ENCODE results near the gene SEPTIN2. TPM values are rescaled to one million over a fixed set of nuclear protein-coding genes. Genes with fewer than 3 reads are reported as not detected.

The SEPTIN2 gene
- total RNA-seq, 1 experiment from 2014 or later = 353 TPM

DNA sequence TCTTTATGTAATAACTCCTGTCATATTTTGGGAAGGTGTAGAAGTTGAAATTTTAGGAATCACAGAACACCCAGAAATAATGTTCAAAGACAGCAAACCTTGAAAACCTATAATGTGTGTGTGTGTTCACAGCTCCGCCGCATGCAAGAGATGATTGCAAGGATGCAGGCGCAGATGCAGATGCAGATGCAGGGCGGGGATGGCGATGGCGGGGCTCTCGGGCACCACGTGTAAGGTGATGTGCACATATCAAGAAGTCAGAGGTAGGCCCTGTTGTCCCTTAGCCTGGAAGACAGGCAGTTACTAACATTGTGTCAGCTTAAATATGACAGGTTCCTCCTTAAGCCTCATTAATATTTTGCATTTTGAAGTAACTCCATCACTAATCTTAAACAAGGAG is 34.2 kb downstream of the SEPTIN2 start:
- TF ChIP-seq, protein P1, sequence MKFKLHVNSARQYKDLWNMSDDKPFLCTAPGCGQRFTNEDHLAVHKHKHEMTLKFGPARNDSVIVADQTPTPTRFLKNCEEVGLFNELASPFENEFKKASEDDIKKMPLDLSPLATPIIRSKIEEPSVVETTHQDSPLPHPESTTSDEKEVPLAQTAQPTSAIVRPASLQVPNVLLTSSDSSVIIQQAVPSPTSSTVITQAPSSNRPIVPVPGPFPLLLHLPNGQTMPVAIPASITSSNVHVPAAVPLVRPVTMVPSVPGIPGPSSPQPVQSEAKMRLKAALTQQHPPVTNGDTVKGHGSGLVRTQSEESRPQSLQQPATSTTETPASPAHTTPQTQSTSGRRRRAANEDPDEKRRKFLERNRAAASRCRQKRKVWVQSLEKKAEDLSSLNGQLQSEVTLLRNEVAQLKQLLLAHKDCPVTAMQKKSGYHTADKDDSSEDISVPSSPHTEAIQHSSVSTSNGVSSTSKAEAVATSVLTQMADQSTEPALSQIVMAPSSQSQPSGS (CRISPR knock-in tag; IDR thresholded peaks at IDR 0.05; ENCODE audit: borderline replicate concordance, low read depth) = no peak
- TF ChIP-seq RELA (CRISPR knock-in tag; IDR thresholded peaks at IDR 0.05; ENCODE audit: borderline replicate concordance) (no peak), SP1 (CRISPR knock-in tag; conservative IDR thresholded peaks at IDR 0.05) (no peak), CREM (CRISPR knock-in tag; IDR thresholded peaks at IDR 0.05) (no peak), ZNF416 (CRISPR knock-in tag; IDR thresholded peaks at IDR 0.05) (no peak), GTF2I (CRISPR knock-in tag; conservative IDR thresholded peaks at IDR 0.05) (no peak), TCF7 (CRISPR knock-in tag; IDR thresholded peaks at IDR 0.05; ENCODE audit: low read depth) (no peak), NR3C1 (CRISPR knock-in tag; conservative IDR thresholded peaks at IDR 0.05; ENCODE audit: low read depth) (no peak), MYBL2 (CRISPR knock-in tag; IDR thresholded peaks at IDR 0.05) (no peak), PRDM15 (CRISPR knock-in tag; IDR thresholded peaks at IDR 0.05) (no peak), TP53 (CRISPR knock-in tag; IDR thresholded peaks at IDR 0.05) (no peak), MAX (CRISPR knock-in tag; IDR thresholded peaks at IDR 0.05) (no peak)
- TF ChIP-seq, protein P2, sequence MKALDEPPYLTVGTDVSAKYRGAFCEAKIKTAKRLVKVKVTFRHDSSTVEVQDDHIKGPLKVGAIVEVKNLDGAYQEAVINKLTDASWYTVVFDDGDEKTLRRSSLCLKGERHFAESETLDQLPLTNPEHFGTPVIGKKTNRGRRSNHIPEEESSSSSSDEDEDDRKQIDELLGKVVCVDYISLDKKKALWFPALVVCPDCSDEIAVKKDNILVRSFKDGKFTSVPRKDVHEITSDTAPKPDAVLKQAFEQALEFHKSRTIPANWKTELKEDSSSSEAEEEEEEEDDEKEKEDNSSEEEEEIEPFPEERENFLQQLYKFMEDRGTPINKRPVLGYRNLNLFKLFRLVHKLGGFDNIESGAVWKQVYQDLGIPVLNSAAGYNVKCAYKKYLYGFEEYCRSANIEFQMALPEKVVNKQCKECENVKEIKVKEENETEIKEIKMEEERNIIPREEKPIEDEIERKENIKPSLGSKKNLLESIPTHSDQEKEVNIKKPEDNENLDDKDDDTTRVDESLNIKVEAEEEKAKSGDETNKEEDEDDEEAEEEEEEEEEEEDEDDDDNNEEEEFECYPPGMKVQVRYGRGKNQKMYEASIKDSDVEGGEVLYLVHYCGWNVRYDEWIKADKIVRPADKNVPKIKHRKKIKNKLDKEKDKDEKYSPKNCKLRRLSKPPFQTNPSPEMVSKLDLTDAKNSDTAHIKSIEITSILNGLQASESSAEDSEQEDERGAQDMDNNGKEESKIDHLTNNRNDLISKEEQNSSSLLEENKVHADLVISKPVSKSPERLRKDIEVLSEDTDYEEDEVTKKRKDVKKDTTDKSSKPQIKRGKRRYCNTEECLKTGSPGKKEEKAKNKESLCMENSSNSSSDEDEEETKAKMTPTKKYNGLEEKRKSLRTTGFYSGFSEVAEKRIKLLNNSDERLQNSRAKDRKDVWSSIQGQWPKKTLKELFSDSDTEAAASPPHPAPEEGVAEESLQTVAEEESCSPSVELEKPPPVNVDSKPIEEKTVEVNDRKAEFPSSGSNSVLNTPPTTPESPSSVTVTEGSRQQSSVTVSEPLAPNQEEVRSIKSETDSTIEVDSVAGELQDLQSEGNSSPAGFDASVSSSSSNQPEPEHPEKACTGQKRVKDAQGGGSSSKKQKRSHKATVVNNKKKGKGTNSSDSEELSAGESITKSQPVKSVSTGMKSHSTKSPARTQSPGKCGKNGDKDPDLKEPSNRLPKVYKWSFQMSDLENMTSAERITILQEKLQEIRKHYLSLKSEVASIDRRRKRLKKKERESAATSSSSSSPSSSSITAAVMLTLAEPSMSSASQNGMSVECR (CRISPR knock-in tag; IDR thresholded peaks at IDR 0.05; ENCODE audit: borderline replicate concordance) = no peak
- TF ChIP-seq, protein P3, sequence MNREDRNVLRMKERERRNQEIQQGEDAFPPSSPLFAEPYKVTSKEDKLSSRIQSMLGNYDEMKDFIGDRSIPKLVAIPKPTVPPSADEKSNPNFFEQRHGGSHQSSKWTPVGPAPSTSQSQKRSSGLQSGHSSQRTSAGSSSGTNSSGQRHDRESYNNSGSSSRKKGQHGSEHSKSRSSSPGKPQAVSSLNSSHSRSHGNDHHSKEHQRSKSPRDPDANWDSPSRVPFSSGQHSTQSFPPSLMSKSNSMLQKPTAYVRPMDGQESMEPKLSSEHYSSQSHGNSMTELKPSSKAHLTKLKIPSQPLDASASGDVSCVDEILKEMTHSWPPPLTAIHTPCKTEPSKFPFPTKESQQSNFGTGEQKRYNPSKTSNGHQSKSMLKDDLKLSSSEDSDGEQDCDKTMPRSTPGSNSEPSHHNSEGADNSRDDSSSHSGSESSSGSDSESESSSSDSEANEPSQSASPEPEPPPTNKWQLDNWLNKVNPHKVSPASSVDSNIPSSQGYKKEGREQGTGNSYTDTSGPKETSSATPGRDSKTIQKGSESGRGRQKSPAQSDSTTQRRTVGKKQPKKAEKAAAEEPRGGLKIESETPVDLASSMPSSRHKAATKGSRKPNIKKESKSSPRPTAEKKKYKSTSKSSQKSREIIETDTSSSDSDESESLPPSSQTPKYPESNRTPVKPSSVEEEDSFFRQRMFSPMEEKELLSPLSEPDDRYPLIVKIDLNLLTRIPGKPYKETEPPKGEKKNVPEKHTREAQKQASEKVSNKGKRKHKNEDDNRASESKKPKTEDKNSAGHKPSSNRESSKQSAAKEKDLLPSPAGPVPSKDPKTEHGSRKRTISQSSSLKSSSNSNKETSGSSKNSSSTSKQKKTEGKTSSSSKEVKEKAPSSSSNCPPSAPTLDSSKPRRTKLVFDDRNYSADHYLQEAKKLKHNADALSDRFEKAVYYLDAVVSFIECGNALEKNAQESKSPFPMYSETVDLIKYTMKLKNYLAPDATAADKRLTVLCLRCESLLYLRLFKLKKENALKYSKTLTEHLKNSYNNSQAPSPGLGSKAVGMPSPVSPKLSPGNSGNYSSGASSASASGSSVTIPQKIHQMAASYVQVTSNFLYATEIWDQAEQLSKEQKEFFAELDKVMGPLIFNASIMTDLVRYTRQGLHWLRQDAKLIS (CRISPR knock-in tag; IDR thresholded peaks at IDR 0.05; ENCODE audit: borderline replicate concordance) = no peak
- Mint-ChIP-seq H3K4me1 (peaks cover 14% of the 10 kb centered on the region), H3K9me3 (no peaks in the 10 kb centered on the region), H3K27ac (no peak overlapping the region), H3K27me3 (ENCODE audit: low read depth) (no peaks in the 10 kb centered on the region), H3K36me3 (peaks cover 77% of the 10 kb centered on the region), H3K4me3 (no peak overlapping the region)
- DNase-seq (ENCODE audit: low spot score) (no peak), ATAC-seq (no peak)
- POLR2A ChIA-PET = no interaction called here
- CTCF ChIA-PET = interaction anchor here (0.6 kb wide), 1 partner anchor 44 kb away, joined by 4 read pairs; no protein-coding TSS in a partner anchor
